GM23338 (cell line): ENCODE measurements around the gene TACC3. TPM values are rescaled to one million over a fixed set of nuclear protein-coding genes. Genes with fewer than 3 reads are reported as not detected.
A peak's percentile ranks its signal among the peaks of the same experiment; 100 is the strongest.

Source experiments
- ATAC-seq: fragments of 200-7000 bp; cut with Tn5 transposase; 3 replicates; pipeline ENCODE4 v1.9.1; 2020
- DNase-seq: peaks from one replicate; pipeline ENCODE4 v3.0.0-alpha.2; 2015; ENCODE audit warnings: low spot score
- H2AFZ ChIP-seq: fragments of 200-600 bp; sonication (generic); 2 replicates; pipeline ENCODE4 v1.8.0; 2016; ENCODE audit warnings: antibody characterized with exemption, mild to moderate bottlenecking, moderate library complexity
- H3F3A ChIP-seq: fragments of 200-600 bp; sonication (generic); replicated peaks from 2 replicates; pipeline ENCODE4 v1.8.0; 2017; ENCODE audit warnings: antibody characterized with exemption, mixed run types, low read depth
- H3K27ac ChIP-seq: fragments of 200-600 bp; sonication (generic); 2 replicates; pipeline ENCODE4 v1.6.1; 2016; ENCODE audit warnings: low read depth
- H3K27me3 ChIP-seq: fragments of 200-600 bp; sonication (generic); 2 replicates; pipeline ENCODE4 v1.8.0; 2016; ENCODE audit warnings: mild to moderate bottlenecking, mixed run types, moderate library complexity; ENCODE audit not compliant: insufficient read depth
- H3K36me3 ChIP-seq: fragments of 200-600 bp; sonication (generic); 2 replicates; pipeline ENCODE4 v1.8.0; 2016; ENCODE audit warnings: mild to moderate bottlenecking; ENCODE audit not compliant: insufficient read depth
- H3K4me1 ChIP-seq: fragments of 200-600 bp; sonication (generic); 2 replicates; pipeline ENCODE4 v1.8.0; 2016; ENCODE audit warnings: mild to moderate bottlenecking, moderate library complexity; ENCODE audit not compliant: insufficient read depth
- H3K4me2 ChIP-seq: fragments of 200-600 bp; sonication (generic); 2 replicates; pipeline ENCODE4 v1.7.1; 2017; ENCODE audit warnings: mixed run types
- H3K4me3 ChIP-seq: fragments of 200-600 bp; sonication (generic); 2 replicates; pipeline ENCODE4 v1.6.1; 2016; ENCODE audit warnings: mixed run types
- H3K79me2 ChIP-seq: fragments of 200-600 bp; sonication (generic); replicated peaks from 2 replicates; pipeline ENCODE4 v1.8.0; 2017; ENCODE audit warnings: mild to moderate bottlenecking; ENCODE audit not compliant: insufficient read depth
- H3K9me2 ChIP-seq: fragments of 200-600 bp; sonication (generic); 2 replicates; pipeline ENCODE4 v1.8.0; 2017; ENCODE audit not compliant: insufficient read depth
- H4K20me1 ChIP-seq: fragments of 200-600 bp; sonication (generic); replicated peaks from 2 replicates; pipeline ENCODE4 v1.8.0; 2017; ENCODE audit warnings: mild to moderate bottlenecking; ENCODE audit not compliant: insufficient read depth
- H3K27ac Mint-ChIP-seq: 2 replicates; pipeline ENCODE4 v1.8.0; 2020; ENCODE audit warnings: inconsistent platforms, mild to moderate bottlenecking, moderate library complexity, mixed read lengths
- H3K27me3 Mint-ChIP-seq: 3 replicates; pipeline ENCODE4 v1.8.0; 2022; ENCODE audit warnings: low read depth, mild to moderate bottlenecking, moderate library complexity, mixed read lengths, inconsistent platforms; ENCODE audit not compliant: insufficient read depth, poor library complexity
- H3K36me3 Mint-ChIP-seq: 3 replicates; pipeline ENCODE4 v1.8.0; 2021; ENCODE audit warnings: low read depth, mild to moderate bottlenecking, inconsistent platforms, moderate library complexity, mixed read lengths
- H3K4me1 Mint-ChIP-seq: 3 replicates; pipeline ENCODE4 v1.8.0; 2020; ENCODE audit warnings: mild to moderate bottlenecking, inconsistent platforms, mixed read lengths
- H3K4me3 Mint-ChIP-seq: 3 replicates; pipeline ENCODE4 v1.8.0; 2021; ENCODE audit warnings: moderate library complexity, mild to moderate bottlenecking, inconsistent platforms, mixed read lengths
- H3K9me3 Mint-ChIP-seq: 3 replicates; pipeline ENCODE4 v1.8.0; 2020; ENCODE audit warnings: moderate library complexity, mild to moderate bottlenecking, inconsistent platforms, mixed read lengths
- CREB1 ChIP-seq: fragments of 250-450 bp; sonication (Bioruptor Pico); IDR thresholded peaks from 2 replicates; pipeline ENCODE4 v1.5.0; 2020; ENCODE audit warnings: low read depth, mild to moderate bottlenecking, moderate library complexity
- CTCF ChIP-seq, 2 experiments: fragments of 200-600 bp in 1 of 2; sonication (generic) in 1 of 2; conservative IDR thresholded peaks; 2 replicates each; pipeline versions ENCODE4 v1.5.1 to v1.6.1; 2016 to 2017; ENCODE audit warnings: antibody characterized with exemption in 2 of 2, low read depth in 2 of 2, mild to moderate bottlenecking in 2 of 2, moderate library complexity in 1 of 2
- ETS1 ChIP-seq: IDR thresholded peaks from 2 replicates; pipeline ENCODE4 v1.6.1; 2016; ENCODE audit warnings: antibody characterized with exemption
- EZH2 ChIP-seq: fragments of 200-600 bp; sonication (generic); IDR thresholded peaks from one replicate; pipeline ENCODE4 v1.8.0; 2017; ENCODE audit warnings: antibody characterized with exemption, mild to moderate bottlenecking, low read depth; ENCODE audit not compliant: unreplicated experiment
- EZH2phosphoT487 ChIP-seq: fragments of 200-600 bp; sonication (generic); IDR thresholded peaks from one replicate; pipeline ENCODE4 v1.8.1; 2018; ENCODE audit warnings: antibody characterized with exemption; ENCODE audit not compliant: unreplicated experiment
- JUNB ChIP-seq: IDR thresholded peaks from one replicate; pipeline ENCODE4 v1.6.1; 2016; ENCODE audit warnings: antibody characterized with exemption; ENCODE audit not compliant: unreplicated experiment
- NANOG ChIP-seq: IDR thresholded peaks from 2 replicates; pipeline ENCODE4 v1.6.1; 2016; ENCODE audit warnings: antibody characterized with exemption, borderline replicate concordance
- POLR2AphosphoS5 ChIP-seq: IDR thresholded peaks from 2 replicates; pipeline ENCODE4 v1.6.1; 2016; ENCODE audit warnings: antibody characterized with exemption, low read depth
- REST ChIP-seq: IDR thresholded peaks from one replicate; pipeline ENCODE4 v1.6.1; 2018; ENCODE audit warnings: antibody characterized with exemption; ENCODE audit not compliant: unreplicated experiment
- ZNF114 ChIP-seq: fragments of 250-450 bp; sonication (Bioruptor Pico); IDR thresholded peaks from 2 replicates; pipeline ENCODE4 v1.5.0; 2020; ENCODE audit warnings: mild to moderate bottlenecking, moderate library complexity
- ZNF331 ChIP-seq: fragments of 250-450 bp; sonication (Bioruptor Pico); IDR thresholded peaks from 2 replicates; pipeline ENCODE4 v1.5.0; 2020; ENCODE audit warnings: low read depth, mild to moderate bottlenecking, moderate library complexity
- ZNF462 ChIP-seq: fragments of 250-450 bp; sonication (Bioruptor Pico); IDR thresholded peaks from 2 replicates; pipeline ENCODE4 v1.5.0; 2020; ENCODE audit warnings: mild to moderate bottlenecking, moderate library complexity
- polyA plus RNA-seq: library from polyadenylated mRNA; unstranded; fragments of >200 nt; fragmentation: Nextera tagmentation; extraction: Ambion mirVana; gene quantifications from 2 replicates; pipeline ENCODE4 v1.2.1, GENCODE V29; 2016
- total RNA-seq: library from RNA; depleted of rRNA; stranded (reverse); fragments of >200 nt; shearing (Covaris generic); gene quantifications from 2 replicates; pipeline ENCODE4 v1.2.3, GENCODE V29; 2014

Gene TACC3
- total and polyA plus RNA-seq, 2 experiments from 2014 or later: 120 TPM

- peaks cover 22% of the 10 kb centered on the region for H3K4me1 ChIP-seq
- H3K27me3 Mint-ChIP-seq: peaks cover 24% of the 10 kb centered on the region
- H3K36me3 ChIP-seq: no peaks in the 10 kb centered on the region
- H3F3A ChIP-seq: no peaks in the 10 kb centered on the region
- H3K9me2 ChIP-seq: no peaks in the 10 kb centered on the region
- H3K4me3 ChIP-seq: peak overlapping the region; percentile 49
- ATAC-seq (no peak), DNase-seq (no peak)
- peaks cover 10% of the 10 kb centered on the region for H3K4me1 Mint-ChIP-seq
- peak overlapping the region; percentile 82 for H3K4me2 ChIP-seq
- no peaks in the 10 kb centered on the region for H3K36me3 Mint-ChIP-seq
- H2AFZ ChIP-seq: 0 out of 2 replicates have a peak overlapping the region, but pooled peaks have one; percentile 6
- H3K79me2 ChIP-seq: no peaks in the 10 kb centered on the region
- no peaks in the 10 kb centered on the region; the same call in 2 of the 3 replicates for H3K9me3 Mint-ChIP-seq
- no peak overlapping the region for H3K27ac ChIP-seq
- H3K4me3 Mint-ChIP-seq: peak overlapping the region; percentile 66
- no peaks in the 10 kb centered on the region for H3K27me3 ChIP-seq
- TF ChIP-seq ZNF331 (no peak), EZH2phosphoT487 (no peak), EZH2 (no peak), NANOG (no peak), REST (no peak), POLR2AphosphoS5 (no peak), CREB1 (CRISPR knock-in tag) (no peak), JUNB (no peak), CTCF (conservative IDR thresholded peaks at IDR 0.05; ENCODE audit: low read depth in 2 of 2) (no peak), ZNF462 (no peak), ETS1 (no peak), ZNF114 (CRISPR knock-in tag) (no peak)
- peak overlapping the region; percentile 82; the same call in 1 of the 2 replicates for H3K27ac Mint-ChIP-seq
- no peaks in the 10 kb centered on the region for H4K20me1 ChIP-seq
These were observed 47.2 kb downstream of the TACC3 start for GRCh38 chr4:1768367-1769034.
